HG03342 (cell line): ENCODE results near the gene PTPRZ1.

ENCODE experiments used
- ATAC-seq: cut with Tn5 transposase; IDR thresholded peaks from one replicate; pipeline ENCODE4 v1.9.1; 2021; ENCODE audit warnings: mild to moderate bottlenecking, moderate library complexity; ENCODE audit not compliant: unreplicated experiment

The PTPRZ1 gene

DNA sequence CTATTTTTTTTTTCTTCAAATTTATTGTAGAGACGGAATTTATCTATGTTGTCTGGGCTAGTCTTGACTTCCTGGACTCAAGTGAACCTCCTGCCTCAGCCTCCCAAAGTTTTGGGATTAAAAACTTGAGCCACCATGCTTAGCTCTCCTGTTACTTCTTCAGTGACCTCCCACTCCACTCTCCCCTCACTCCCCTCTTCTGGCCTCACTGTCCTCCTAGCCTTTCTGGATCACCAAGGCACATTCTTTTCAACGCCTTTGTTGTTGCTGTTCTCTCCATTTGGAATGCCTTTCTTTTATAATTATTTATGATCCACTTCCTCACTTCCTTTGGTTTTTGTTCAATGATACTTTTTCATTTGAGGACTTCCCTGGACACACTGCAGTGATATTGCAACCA lies 17.9 kb downstream of the PTPRZ1 start:
- no peak for ATAC-seq

GRCh38 chr7:121891731-121892130 lies 18.8 kb downstream of the PTPRZ1 start:
- ATAC-seq, result no peak

DNA sequence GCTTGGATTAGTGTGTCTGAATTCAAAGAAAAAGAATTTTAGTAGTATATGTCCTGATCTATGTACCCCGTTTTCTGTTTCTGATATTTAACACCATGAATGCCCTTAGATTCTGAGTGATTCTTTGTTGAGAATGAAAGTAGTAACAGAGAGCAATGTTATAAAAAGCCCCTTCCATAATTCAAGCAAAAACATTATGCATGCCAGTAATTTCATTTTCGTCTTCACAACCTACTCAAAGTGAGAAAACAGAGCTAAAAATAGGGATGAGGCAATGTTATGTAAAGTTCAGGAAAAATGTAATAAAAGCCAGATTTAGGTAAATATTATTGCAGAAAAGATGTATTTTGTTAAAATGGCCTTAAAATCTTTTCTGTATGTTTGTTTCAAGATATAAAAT lies 28.1 kb downstream of the PTPRZ1 start:
- peak; percentile 69 for ATAC-seq

DNA sequence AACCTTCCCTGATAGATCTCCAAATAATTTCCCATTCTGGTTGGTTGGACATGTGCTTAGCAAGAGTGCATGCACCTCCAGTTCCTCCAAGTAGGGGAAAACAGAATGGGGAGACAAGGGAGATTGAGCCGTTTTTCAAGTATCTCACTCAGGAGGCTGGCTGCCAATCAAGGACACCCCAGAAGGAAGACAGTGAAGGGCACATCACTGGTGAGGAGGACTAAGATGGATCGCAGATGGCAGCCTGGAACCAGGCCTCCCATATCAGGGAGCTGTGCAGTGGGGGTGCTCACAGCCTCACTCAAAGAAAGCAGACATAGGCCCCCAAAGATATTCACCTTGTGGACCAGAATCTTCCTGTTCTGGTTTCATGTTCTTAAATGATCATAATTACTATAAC lies 31.2 kb downstream of the PTPRZ1 start:
- ATAC-seq, result no peak

DNA sequence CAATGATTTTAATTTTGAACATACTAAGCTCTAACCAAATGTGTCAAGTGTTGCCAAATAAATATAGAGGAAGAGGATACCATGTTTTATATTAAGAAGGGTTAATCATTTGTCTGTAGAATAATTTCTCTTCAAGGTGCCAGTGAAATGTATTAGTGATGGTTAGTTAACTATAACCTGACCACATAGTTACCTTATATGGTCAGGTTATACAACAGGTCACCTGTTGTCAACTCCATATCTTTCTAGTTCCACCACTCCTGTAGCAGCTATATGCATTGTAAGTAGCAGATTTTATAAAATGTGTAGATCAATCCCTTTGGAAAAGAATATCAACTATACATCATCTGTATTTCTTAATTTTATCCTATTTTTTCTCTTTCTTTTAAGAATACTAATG lies 35.1 kb downstream of the PTPRZ1 start:
- no peak for ATAC-seq

GRCh38 chr7:121909716-121910345 lies 36.9 kb downstream of the PTPRZ1 start:
- ATAC-seq, result no peak

GRCh38 chr7:121913947-121914675 lies 41.1 kb downstream of the PTPRZ1 start:
- no peak for ATAC-seq

DNA sequence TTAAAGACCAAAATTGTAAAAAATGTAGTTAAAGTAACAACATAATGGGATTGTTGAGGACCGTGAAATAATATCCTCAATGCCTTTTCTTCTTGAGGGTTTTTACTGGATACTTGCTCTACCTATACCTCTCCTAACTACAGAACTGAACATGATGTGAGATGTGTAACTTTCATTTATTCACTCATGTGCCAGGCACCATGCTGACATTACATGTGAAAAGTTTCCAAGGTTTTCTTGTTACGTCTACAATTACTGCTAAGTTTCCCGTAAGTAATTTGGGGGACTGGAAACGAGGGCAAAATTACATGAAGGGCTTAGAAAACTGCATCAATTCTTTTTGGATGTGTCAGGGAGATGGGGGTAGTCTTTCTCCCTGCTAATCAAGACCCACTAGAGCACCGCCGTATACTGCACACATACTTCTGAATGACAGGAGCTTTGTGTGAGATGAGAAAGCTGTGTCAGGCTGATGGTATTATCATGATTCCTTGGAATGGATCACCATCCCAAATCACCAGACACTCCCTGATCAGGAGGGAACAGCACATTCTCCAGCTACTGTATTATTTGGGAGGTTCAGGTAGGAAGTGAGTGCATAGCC lies 41.8 kb downstream of the PTPRZ1 start:
- no peak for ATAC-seq

DNA sequence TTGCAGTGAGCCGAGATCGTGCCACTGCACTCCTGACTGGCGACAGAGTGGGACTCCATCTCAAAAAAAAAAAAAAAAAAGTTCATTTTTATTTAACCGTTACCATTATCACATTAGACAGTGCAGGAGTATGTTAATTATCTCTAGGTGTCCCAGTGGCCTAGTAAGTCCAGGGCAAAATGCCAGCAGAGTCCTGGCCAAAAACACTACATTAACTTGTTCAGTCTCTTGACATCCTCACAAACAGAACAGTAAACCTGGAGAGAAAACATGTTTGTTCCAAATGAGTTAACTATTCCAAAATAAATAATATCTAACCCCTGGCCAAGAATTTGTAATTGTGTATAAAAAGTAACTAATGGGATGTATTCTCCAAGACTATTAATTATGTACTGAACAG lies 43.2 kb downstream of the PTPRZ1 start:
- no peak for ATAC-seq

GRCh38 chr7:121919986-121920385 lies 47.0 kb downstream of the PTPRZ1 start:
- no peak for ATAC-seq

DNA sequence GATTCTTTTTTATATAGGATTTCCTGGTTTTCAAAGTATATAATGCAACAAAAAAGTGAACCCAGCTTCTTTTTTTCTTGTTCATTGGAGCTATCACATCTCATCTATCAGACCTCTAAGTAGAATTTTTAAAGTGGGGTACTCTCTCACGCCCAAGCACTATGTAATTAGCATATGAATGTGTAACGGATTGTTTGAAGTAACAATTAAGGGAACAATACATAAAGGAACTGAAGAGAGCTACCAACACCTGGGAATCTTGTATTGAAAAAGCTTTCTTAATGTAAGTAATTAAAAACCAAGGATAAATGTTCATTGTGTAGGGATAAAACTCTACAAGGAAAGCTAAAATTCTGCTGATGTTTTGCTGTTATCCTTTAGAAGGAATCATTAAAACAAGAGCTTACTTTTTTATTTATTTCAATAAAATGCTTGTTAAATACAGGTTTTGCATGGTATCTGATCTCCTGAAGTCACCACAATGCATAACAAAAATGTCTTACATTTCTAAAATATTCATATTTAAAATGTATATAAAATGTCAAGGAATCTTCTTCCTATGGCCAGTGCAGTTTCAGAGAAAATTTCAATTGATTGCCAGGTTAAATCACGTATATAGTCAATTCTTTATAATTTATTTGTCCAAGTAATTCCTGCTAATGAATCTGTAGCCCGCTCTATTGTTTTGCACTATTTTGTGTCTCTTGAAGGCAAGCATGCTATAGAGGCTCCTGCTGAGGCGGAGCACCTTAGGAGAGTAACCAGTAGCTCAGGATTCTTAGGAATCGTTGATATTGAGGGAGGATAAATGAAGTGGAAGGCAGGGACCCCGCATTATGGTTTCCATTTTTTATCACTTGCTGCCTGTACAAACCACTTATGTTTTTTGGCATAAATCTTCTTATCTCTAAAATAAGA lies 51.6 kb downstream of the PTPRZ1 start:
- ATAC-seq, result no peak

DNA sequence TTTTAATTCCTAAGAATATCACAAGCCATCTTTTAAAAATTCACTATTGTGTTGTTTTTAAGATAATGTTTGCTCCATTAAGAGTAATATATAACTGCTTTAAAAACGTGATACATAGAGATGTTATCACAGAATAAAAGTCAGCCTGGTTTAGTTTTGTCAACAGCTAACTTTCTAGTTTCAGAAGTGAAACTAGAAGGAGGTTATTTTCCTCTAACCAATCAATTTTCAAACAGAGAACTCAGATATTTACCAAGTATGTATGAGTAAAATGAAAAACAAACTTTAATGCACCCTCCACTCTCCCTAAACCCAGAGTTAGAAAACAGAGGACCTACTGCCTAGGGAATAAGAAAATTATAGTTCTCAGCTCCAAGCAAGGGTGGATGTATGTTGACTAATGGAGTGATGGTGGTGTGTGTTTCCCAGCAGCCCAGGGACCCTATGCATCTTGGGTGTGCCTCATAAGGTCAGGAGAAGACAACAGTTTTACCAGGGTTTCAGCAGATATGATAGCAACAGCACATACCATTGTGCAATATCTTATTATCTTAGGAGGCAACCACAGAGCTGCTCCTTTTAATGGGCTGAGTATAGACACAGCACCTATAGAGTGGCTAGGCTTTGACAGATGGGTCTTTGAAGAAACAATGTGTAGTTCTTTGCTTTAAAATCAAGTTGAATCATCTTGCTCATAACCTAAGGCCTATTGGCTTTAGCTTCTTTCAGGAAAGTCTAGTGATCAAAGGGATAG lies 58.4 kb downstream of the PTPRZ1 start:
- ATAC-seq, result no peak

DNA sequence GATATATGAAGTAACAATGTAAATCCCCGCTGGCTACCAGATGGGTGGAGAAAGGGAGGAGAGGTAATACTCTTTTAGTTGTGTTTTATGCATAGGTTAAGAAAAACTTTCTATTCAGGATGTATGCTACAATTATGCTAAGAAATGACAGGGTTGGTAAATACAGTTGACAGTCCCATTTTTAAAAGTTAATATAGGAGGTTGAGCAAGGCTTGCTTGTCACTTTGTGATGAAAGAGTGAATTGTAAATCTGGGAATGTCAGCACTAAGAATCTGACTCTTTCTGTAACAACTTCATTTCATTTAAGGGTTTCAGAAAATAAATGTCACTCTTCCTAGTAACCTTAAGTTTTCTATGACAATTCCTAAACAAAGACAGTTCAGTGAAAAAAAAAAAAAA lies 59.8 kb downstream of the PTPRZ1 start:
- no peak for ATAC-seq

DNA sequence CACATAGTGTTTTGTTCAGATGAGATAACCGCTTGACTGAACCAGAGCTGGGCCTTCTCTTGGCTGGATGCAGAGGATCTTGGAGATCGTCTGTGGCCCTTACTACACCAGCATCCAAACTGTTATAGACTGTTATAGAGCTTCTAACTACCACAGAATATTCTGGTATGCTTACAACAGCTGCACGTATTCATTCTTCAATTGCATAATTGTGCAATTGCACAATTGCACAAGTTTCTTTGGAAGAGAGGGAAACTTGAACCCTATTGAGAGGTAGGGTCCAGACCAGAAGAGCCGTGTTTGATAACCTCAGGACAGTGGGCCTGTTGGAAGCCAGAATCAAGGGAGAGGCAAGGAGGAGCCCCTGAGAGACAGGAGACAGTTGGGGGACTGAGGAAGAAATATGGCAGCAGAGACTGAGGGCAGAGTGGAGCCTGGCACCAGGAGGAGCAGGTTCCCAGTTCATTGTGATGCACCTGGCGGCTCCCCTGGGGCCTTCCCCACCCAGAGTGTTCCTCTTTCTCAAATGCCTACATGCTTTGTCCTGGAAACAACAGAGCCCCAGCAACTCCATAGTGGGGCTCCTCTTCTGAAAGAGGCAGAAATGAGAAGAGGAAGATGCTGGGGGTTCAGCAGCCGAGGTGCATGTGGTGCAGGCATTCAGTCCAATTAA lies 64.1 kb downstream of the PTPRZ1 start:
- no peak for ATAC-seq

- ATAC-seq, result no peak
Observed at GRCh38 chr7:121938429-121938996, 65.6 kb downstream of the PTPRZ1 start.

DNA sequence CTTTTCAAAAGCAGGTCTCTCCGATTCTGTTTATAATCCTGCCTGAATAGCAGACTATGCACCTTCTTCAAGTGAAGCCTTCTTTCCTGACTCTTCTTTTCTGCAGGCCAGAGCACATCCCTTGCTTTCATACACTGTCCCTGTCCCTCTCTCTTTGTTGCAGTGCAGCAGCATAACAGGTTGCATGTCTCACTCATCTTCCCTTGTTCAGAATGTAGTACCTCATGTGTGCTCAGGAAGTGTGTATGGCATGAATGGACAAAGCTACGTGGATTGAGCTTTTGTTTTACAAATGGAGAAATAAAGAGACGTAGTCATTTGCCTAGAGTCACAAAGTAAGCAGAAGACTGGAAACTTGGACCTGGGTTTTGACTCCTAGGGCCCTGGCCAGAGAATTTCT lies 68.0 kb downstream of the PTPRZ1 start:
- no peak for ATAC-seq

- no peak for ATAC-seq
Observed at GRCh38 chr7:121941830-121942229, 68.9 kb downstream of the PTPRZ1 start.

- no peak for ATAC-seq
Observed at GRCh38 chr7:121945066-121945465, 72.1 kb downstream of the PTPRZ1 start.

DNA sequence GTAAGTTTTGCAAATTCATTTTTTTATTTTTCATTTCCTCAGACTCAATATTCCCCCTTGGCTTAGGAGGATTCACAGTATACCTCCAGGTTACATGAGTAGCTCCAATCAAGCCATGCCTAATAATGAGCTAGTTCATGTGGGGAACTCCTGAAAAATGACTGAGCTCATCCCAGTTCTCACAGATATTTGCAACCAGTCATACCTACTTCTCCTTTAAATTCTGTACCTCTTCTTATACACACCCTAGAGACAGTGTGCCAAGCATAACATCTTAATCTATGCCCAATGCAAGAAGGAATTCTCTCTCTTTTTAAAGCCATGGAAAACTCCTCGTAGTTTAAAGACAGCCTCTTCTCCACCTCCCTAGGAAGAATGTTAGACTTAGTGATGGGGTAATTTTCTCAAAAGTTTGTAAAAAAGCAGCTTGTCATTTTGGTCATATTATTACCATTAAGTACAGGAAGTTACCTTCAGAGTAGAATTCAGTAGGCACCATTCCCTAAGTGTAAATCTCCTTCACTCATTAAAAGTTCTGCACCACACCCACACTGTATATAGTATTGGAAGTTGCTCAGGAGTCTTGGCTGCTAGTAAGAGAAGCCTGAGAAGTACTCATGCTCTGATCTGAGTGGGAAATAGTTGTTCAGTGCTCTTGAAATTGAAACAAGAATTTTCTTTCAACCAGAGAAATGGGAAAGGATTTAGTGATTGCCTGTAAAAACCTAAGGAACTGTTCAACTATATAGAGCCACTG lies 72.7 kb downstream of the PTPRZ1 start:
- ATAC-seq, result no peak
